ENCODE results near the gene SLC6A15.

SLC6A15 gene

DNA sequence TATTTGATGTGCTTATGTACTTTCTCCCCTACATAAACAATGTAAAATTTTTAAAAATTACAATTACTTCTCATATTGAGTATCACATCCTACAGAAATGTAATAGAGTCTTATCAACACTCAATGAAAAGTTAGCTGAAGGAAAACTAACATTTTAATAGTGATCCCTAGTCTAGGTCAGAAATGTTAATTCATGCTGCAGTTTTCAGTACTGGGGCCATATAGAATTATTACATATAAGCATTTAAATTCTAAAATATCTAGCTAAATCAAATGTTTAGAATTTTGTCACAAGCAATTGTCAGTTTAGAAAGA is 37.8 kb downstream of the SLC6A15 start:
- no peak for DNase-seq (ENCODE audit: low read depth in 2 of 2)

DNA sequence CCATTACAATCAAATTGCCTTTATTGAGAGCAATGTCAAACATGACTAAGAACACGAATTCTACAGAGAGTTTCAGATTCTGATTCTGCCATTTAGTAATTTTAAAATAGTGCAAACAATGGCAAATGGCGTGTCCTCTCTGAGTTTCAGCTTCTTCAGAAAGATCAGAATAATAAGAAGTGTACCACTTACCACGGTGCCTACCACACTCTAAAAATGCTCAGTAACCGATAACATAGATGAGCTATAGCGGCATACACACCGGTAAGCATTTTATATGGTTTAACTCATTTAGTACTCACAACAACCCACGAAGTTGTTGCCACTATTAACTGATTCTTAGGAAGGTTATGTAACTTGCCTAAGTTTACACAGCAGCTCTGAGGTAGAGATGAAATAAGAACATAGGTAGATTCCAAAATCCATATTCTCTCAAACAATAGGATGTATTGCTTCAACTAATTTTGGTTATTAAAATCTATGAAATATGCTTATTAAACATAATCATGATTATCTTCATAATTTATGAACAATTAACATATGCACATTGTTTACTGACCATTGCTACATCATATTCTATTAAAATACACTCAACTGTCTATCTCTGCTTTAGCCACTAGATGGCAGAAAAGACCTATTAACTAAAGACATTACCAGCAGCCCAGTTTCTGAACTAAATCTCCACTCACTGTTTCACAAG is 38.3 kb downstream of the SLC6A15 start:
- DNase-seq (ENCODE audit: low read depth in 2 of 2), result no peak

- DNase-seq (ENCODE audit: low read depth in 2 of 2), result no peak
These were observed 50.4 kb downstream of the SLC6A15 start for GRCh38 chr12:84862186-84862585.

DNA sequence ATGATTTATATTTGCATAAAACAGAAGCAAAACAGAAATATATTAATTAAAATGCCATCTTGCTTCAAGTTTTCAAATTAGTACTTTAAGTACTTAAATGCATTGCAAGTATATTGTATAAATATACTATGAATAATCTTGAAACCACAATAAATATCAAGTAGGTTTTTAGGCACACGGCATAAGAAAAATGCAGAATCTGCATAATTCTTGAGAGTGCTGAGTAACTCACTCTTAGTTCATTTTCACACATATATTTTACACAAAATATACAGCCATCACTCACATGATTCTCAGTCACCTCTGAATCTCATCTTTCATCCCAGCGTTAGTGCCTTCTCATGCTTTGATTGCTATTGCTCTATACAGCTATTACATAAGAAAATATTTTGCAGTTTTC is 51.9 kb downstream of the SLC6A15 start:
- no peak for DNase-seq (ENCODE audit: low read depth in 2 of 2)

DNA sequence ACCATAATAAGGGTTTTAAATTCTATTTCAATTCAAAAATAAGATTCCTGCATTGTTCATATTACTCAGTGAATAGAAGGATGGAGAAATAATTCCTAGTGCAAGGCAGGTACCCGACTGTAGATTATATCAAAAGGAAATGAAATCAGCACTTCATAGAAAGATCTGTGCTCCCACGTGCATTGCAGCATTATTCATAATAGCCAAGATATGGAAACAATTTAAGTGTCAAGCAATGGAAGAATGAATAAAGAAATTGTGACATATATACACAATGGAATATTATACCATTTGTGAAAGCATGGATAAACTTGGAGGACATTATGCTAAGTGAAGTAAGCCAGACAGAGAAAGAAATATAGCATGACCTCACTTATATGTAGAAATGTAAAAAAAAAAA is 53.8 kb downstream of the SLC6A15 start:
- no peak for DNase-seq (ENCODE audit: low read depth in 2 of 2)

- no peak for DNase-seq (ENCODE audit: low read depth in 2 of 2)
These were observed 54.9 kb downstream of the SLC6A15 start for GRCh38 chr12:84857525-84858208.

DNA sequence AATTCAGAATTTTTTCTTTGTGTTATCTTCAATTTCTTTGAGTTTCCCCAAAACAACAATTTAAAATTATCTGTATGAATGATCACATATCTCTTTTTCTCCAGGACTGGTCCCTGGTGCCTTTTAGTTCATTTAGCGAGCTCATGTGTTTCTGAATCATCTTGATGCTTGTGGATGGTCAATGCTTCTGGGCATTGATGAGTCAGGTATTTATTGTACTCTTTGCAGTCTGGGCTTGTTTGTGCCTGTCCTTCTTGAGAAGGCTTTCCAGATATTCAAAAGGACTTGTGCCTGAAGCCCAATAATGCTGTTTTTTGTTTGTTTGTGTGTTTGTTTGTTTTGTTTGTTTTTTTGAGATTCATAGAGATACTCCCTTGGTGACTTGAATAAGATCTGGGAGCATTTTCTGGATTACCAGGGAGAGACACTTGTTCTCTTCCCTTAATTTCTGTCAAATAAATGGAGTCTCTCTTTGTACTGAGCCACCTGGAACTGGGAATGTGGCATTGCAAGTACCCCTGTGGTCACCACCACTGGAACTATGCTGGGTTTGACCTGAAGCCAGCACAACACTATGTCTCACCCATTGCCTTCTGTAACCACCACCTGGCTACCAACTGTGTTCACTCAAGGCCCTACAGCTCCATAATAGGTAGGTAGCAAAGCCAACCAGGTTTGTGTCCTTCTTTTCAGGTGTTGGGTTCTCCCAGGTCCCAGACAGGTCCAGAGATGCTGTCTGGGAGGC is 56.3 kb downstream of the SLC6A15 start:
- DNase-seq (ENCODE audit: low read depth in 2 of 2), result no peak

DNA sequence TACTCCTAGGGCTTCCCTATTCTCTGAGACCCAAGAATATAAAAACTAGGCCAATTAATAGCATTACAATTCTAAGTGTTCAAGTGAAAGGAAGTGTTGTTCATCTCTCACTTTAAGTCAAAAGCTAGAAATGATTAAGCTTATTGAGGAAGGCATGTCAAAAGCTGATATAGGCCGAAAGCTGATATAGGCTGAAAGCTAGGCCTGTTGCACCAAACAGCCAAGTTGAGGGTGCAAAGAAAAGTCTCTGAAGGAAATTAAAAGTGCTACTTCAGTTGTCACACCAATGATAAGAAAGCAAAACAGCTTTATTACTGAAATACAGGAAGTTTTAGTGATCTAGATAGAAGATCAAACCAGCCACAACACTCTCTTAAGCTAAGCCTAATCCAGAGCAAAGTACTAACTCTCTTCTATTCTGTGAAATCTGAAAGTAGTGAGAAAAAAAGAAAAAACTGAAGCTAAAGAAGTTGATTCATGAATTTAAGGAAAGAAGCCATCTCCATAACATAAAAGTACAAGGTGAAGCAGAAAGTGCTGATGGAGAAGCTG is 68.9 kb downstream of the SLC6A15 start:
- DNase-seq (ENCODE audit: low read depth in 2 of 2), result no peak

GRCh38 chr12:84842406-84843013 is 70.1 kb downstream of the SLC6A15 start:
- DNase-seq (ENCODE audit: low read depth in 2 of 2), result no peak

GRCh38 chr12:84841591-84841990 is 71.0 kb downstream of the SLC6A15 start:
- no peak for DNase-seq (ENCODE audit: low read depth in 2 of 2)

GRCh38 chr12:84840356-84840755 is 72.2 kb downstream of the SLC6A15 start:
- DNase-seq (ENCODE audit: low read depth in 2 of 2), result no peak

GRCh38 chr12:84826925-84827324 is 85.7 kb downstream of the SLC6A15 start:
- DNase-seq (ENCODE audit: low read depth in 2 of 2), result no peak

DNA sequence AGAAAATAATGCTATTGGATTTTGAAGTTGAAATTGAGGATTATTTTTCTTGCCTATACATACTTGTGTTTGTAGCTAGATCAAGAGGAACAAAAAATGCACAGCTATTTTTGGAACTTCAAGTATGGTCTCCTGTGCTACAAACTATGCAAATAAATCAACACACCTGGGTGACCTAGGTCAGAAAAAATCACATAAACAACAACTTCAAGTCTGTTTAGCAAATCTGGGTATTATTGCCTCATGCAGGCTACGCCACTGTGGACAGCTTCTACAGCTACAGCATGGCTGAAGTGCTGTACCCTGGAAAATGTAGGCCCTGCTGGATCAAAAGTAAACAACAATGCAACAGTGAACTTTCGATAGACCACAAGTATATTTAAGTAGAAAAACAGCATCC is 87.5 kb downstream of the SLC6A15 start:
- no peak for DNase-seq (ENCODE audit: low read depth in 2 of 2)

- no peak for DNase-seq (ENCODE audit: low read depth in 2 of 2)
These were observed 90.1 kb downstream of the SLC6A15 start for GRCh38 chr12:84822525-84822924.

DNA sequence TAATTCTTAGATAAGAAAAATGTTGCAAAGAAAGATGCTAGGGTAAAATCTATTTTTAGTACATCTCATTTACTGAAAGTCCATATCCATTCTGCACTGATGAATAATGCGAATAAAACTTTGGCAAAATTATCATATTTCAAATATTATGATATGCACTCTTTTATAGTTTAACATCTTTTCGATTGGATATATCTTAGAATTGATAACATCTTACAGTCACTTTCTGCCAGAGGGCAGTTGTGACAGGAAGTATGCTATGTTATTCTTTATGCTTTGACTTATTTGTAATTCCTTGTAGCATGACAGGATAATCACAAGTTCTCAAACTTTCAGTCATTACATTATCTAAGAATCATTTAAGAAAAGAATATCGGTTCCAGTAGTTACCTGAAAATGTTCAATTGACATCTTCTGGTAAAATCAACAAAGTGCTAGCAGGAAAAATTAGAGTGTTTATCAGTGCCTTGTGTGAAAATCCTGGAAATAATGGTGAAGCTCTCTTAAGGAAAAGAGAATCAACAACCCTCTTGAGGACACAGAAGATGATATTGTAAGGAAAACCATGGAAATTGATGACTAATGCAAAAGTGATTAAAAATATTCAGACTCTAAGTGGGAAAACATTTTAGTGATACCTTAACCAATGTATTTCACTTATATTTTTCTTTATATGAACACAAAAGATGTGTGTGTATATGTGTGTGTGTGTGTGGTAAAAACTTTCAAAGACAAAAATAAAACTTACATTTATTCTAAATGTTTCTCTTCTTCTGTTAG is 95.5 kb downstream of the SLC6A15 start:
- DNase-seq (ENCODE audit: low read depth in 2 of 2), result no peak

- DNase-seq (ENCODE audit: low read depth in 2 of 2), result no peak
These were observed 97.8 kb downstream of the SLC6A15 start for GRCh38 chr12:84814664-84815245.

- DNase-seq (ENCODE audit: low read depth in 2 of 2), result no peak
These were observed 98.6 kb downstream of the SLC6A15 start for GRCh38 chr12:84813780-84814663.

DNA sequence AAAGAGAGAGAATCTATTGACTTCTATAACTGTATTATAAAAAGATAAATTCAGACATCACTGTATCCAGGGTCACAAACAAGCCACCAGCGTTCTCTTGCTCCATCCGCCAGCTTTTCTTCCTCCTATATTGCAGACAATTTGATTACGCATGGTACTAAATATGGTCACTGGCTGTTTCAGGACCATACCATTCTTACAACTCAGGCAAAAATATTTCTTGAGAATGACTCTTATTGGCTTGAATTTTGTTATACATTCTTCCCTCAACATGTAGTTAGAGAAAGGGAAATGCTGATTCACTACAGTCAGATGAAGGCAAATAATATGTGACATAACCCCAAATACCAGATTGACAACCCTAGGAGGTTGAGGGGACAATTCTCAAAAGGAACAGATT is 101.3 kb downstream of the SLC6A15 start:
- DNase-seq (ENCODE audit: low read depth in 2 of 2), result no peak

- DNase-seq (ENCODE audit: low read depth in 2 of 2), result no peak
These were observed 102.0 kb downstream of the SLC6A15 start for GRCh38 chr12:84810611-84811010.
